Right lobe of liver (tissue), 4 donors: ENCODE measurements around the gene MYRF.

ENCODE experiments used
- CTCF ChIP-seq, 4 donors: fragments of 200-600 bp in 3 of 4; fragments of 450-650 bp in 1 of 4; IDR thresholded peaks; one replicate each; pipeline versions ENCODE4 v1.5.1 to v1.8.0; 2016 to 2022; ENCODE audit warnings: antibody characterized with exemption in 4 of 4, mild to moderate bottlenecking in 2 of 4
- POLR2A ChIP-seq: fragments of 450-650 bp; IDR thresholded peaks from one replicate; pipeline ENCODE4 v1.6.1; 2017; ENCODE audit warnings: antibody characterized with exemption, mild to moderate bottlenecking
- donor health status: DM: no; HTN: no; CAD: no.
- donor health status: DM: no; HTN: no; CAD: no.
- donor health status: DM: no; HTN: yes; CAD: no.

- TF ChIP-seq POLR2A (no peak), CTCF (IDR thresholded peaks at IDR 0.05) (no peak)
Measured at GRCh38 chr11:61760946-61761345, 8.5 kb downstream of the MYRF start.
